ENCODE measurements around the gene SERPINE2. TPM values are rescaled to one million over a fixed set of nuclear protein-coding genes. Genes with fewer than 3 reads are reported as not detected.
A peak's percentile ranks its signal among the peaks of the same experiment; 100 is the strongest.

SERPINE2 gene
- total RNA-seq, 6 experiments from 2014 or later = 145 to 385 (median 169) TPM

DNA sequence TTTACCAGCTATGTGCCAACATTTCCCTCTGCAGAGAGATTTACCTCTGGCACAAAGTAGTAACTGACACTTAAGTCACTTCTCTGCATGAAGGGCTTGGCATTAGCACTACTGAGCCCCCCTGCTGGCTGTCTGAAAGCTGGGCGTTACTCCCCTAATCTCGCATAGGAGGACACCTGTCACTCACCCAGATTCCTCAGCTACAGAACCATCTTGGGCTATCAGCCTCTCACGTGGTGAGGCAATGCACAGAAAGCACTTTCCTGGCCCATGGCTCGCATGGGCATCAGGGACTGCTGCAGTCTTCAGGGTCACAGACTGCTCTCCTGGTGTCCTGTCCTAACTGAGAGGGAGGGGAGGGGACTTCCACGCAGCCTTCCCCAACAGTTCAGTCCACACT, 12.0 kb downstream of the SERPINE2 start:
- peaks cover 38% of the 10 kb centered on the region for H3K4me1 Mint-ChIP-seq (ENCODE audit: low read depth)
- H3K36me3 Mint-ChIP-seq (ENCODE audit: low read depth) = peaks cover 13% of the 10 kb centered on the region
- H3K27ac Mint-ChIP-seq = no peak overlapping the region
- peaks cover 4% of the 10 kb centered on the region for H3K27me3 Mint-ChIP-seq (ENCODE audit: insufficient read depth)
- no peak for DNase-seq
- no peak overlapping the region for H3K4me3 Mint-ChIP-seq
- H3K9me3 Mint-ChIP-seq = no peaks in the 10 kb centered on the region
- TF ChIP-seq, protein P1, sequence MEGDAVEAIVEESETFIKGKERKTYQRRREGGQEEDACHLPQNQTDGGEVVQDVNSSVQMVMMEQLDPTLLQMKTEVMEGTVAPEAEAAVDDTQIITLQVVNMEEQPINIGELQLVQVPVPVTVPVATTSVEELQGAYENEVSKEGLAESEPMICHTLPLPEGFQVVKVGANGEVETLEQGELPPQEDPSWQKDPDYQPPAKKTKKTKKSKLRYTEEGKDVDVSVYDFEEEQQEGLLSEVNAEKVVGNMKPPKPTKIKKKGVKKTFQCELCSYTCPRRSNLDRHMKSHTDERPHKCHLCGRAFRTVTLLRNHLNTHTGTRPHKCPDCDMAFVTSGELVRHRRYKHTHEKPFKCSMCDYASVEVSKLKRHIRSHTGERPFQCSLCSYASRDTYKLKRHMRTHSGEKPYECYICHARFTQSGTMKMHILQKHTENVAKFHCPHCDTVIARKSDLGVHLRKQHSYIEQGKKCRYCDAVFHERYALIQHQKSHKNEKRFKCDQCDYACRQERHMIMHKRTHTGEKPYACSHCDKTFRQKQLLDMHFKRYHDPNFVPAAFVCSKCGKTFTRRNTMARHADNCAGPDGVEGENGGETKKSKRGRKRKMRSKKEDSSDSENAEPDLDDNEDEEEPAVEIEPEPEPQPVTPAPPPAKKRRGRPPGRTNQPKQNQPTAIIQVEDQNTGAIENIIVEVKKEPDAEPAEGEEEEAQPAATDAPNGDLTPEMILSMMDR (IDR thresholded peaks at IDR 0.05) = no peak

- no peaks in the 10 kb centered on the region for H3K9me3 Mint-ChIP-seq
- no peak overlapping the region for H3K27ac Mint-ChIP-seq
- TF ChIP-seq, protein P1 (IDR thresholded peaks at IDR 0.05) = no peak
- DNase-seq = no peak
- H3K27me3 Mint-ChIP-seq (ENCODE audit: insufficient read depth) = no peaks in the 10 kb centered on the region; the same call in 1 of the 2 replicates
- H3K4me1 Mint-ChIP-seq (ENCODE audit: low read depth) = peaks cover 43% of the 10 kb centered on the region
- H3K36me3 Mint-ChIP-seq (ENCODE audit: low read depth) = peaks cover 20% of the 10 kb centered on the region
- H3K4me3 Mint-ChIP-seq = no peak overlapping the region
Measured at GRCh38 chr2:224025874-224026273, 13.2 kb downstream of the SERPINE2 start.

DNA sequence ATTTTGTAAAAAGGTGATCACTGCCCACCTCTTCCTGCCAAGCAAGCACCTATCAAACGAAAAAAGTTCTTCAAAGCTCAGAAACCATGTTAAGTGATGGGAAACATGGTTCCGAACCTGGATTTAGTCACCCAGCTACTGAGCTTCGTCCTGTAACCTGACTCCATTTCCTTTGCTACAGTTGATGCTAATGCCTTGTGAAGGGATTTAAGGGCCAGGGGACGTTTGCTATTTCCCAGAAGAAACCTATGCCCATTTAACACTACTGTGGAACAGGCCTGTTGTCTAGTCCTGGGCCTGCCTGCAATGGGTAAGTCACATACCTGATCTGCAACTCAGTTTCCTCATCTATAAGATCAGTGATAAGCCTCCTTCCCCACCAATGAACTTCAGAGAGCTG, 14.8 kb downstream of the SERPINE2 start:
- Mint-ChIP-seq H3K9me3 (no peaks in the 10 kb centered on the region), H3K36me3 (ENCODE audit: low read depth) (peaks cover 20% of the 10 kb centered on the region), H3K27me3 (ENCODE audit: insufficient read depth) (no peaks in the 10 kb centered on the region; the same call in 1 of the 2 replicates), H3K27ac (peak overlapping the region; percentile 76), H3K4me1 (ENCODE audit: low read depth) (peaks cover 43% of the 10 kb centered on the region), H3K4me3 (no peak overlapping the region)
- TF ChIP-seq, protein P1 (IDR thresholded peaks at IDR 0.05) = no peak
- no peak for DNase-seq

DNA sequence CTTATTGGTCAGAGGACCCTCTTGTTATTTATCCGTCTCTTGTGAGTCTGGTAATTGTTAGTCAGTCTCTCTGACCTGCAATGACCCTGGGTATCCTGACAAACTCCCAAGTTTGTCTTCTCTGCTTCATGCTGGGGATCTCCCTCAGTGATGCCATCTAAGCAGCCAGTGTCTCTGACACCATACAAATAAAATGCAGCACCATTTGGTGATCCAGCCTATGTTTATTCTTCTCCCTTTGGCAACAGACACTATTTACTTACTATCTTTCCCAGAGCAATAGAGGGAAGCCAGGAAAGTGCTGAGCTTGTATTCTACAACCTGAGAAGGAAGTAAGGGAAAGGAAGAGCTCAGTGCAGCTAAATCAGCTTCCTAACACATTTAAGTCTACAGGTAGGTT, 15.9 kb downstream of the SERPINE2 start:
- H3K4me1 Mint-ChIP-seq (ENCODE audit: low read depth) = peaks cover 43% of the 10 kb centered on the region
- H3K36me3 Mint-ChIP-seq (ENCODE audit: low read depth) = peaks cover 20% of the 10 kb centered on the region
- no peak overlapping the region for H3K4me3 Mint-ChIP-seq
- no peaks in the 10 kb centered on the region for H3K27me3 Mint-ChIP-seq (ENCODE audit: insufficient read depth)
- H3K9me3 Mint-ChIP-seq = no peaks in the 10 kb centered on the region
- TF ChIP-seq, protein P1 (IDR thresholded peaks at IDR 0.05) = no peak
- peak; percentile 88 for DNase-seq
- peak overlapping the region; percentile 76 for H3K27ac Mint-ChIP-seq

- no peak for DNase-seq
- TF ChIP-seq, protein P1 (IDR thresholded peaks at IDR 0.05) = no peak
- H3K4me3 Mint-ChIP-seq = no peak overlapping the region
- peaks cover 43% of the 10 kb centered on the region for H3K4me1 Mint-ChIP-seq (ENCODE audit: low read depth)
- H3K27me3 Mint-ChIP-seq (ENCODE audit: insufficient read depth) = no peaks in the 10 kb centered on the region
- H3K27ac Mint-ChIP-seq = peak overlapping the region; percentile 76
- H3K36me3 Mint-ChIP-seq (ENCODE audit: low read depth) = peaks cover 20% of the 10 kb centered on the region
- H3K9me3 Mint-ChIP-seq = no peaks in the 10 kb centered on the region
Measured at GRCh38 chr2:224022486-224022885, 16.6 kb downstream of the SERPINE2 start.

GRCh38 chr2:224020523-224020922, 18.6 kb downstream of the SERPINE2 start:
- no peaks in the 10 kb centered on the region for H3K9me3 Mint-ChIP-seq
- H3K27ac Mint-ChIP-seq = no peak overlapping the region
- no peak overlapping the region for H3K4me3 Mint-ChIP-seq
- no peak for DNase-seq
- peaks cover 35% of the 10 kb centered on the region for H3K4me1 Mint-ChIP-seq (ENCODE audit: low read depth)
- H3K36me3 Mint-ChIP-seq (ENCODE audit: low read depth) = peaks cover 17% of the 10 kb centered on the region
- H3K27me3 Mint-ChIP-seq (ENCODE audit: insufficient read depth) = no peaks in the 10 kb centered on the region
- TF ChIP-seq, protein P1 (IDR thresholded peaks at IDR 0.05) = no peak
